GM10266 (cell line): ENCODE data around the gene STIM1.
"Not testable (repeated sequence)": the region's sequence is repeated elsewhere in the genome, so short reads cannot be mapped to it uniquely, and the experiment has no call there.

ENCODE experiments used
- DNase-seq: peaks from one replicate; pipeline ENCODE4 v3.0.0; 2012; ENCODE audit errors: extremely low spot score
- TF ChIP-seq, protein P1 (sequence below): IDR thresholded peaks from 2 replicates; pipeline ENCODE4 v1.5.1; 2012; ENCODE audit warnings: mild to moderate bottlenecking, low read depth; ENCODE audit not compliant: control insufficient read depth, insufficient read depth; ENCODE audit errors: missing control alignments

Gene STIM1

GRCh38 chr11:3854977-3855807, at the start of gene STIM1:
Gene STIM1, plus strand, starts transcription at chr11:3855664. Its CDS starts 607 bp downstream, at chr11:3856271.
- DNase-seq = peak; percentile 94
- TF ChIP-seq, protein P1, sequence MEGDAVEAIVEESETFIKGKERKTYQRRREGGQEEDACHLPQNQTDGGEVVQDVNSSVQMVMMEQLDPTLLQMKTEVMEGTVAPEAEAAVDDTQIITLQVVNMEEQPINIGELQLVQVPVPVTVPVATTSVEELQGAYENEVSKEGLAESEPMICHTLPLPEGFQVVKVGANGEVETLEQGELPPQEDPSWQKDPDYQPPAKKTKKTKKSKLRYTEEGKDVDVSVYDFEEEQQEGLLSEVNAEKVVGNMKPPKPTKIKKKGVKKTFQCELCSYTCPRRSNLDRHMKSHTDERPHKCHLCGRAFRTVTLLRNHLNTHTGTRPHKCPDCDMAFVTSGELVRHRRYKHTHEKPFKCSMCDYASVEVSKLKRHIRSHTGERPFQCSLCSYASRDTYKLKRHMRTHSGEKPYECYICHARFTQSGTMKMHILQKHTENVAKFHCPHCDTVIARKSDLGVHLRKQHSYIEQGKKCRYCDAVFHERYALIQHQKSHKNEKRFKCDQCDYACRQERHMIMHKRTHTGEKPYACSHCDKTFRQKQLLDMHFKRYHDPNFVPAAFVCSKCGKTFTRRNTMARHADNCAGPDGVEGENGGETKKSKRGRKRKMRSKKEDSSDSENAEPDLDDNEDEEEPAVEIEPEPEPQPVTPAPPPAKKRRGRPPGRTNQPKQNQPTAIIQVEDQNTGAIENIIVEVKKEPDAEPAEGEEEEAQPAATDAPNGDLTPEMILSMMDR = peak; percentile 97

DNA sequence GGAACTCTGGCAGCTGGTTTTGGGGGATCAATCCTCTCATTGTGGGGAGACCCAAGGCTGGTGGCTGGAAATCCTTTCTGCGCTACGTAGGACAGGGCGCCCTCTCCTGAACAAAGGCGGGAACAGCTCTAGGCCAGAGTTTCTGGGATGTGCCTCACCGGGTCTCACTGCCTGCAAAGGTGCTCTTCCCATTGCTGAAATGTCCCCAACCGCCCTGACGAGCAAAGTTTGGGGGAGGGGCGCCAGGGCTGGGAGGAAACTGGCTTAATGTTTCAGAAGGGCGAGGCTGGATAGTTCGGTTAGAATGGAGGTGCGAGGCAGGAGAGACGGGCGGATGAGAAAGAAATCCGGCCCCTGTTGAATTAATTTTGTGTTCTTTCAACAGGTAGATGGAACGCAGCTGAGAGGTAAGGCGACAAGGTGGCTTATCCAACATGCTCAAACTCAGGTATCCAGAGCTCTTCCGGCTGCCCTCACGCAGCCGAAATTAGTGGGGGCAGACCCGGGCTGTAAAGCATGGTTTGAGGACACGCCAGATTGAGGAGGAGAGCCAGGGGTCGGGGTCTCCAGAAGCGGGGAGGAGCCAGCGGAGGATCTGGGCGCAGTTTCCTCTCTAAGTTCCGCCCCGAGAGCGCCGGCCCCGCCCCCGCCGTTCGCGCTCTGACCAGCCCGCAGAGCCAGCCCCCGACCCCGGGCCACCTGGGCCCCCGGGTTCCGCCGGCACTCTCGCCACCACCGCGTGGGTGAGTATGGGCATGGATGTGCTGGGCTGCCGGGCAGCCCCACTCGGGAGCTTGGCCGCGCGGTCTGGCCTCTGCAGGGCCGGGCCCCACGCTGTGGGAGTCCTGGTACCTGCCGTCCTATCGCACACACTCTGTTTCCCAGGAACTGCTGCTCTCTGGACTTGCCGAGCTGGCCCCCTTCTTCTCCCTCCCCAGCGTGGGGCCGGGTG, 47.3 kb upstream of the STIM1 start, which contains the start of gene PGAP2:
Gene PGAP2 (plus strand): TSS at position 652 of the 952 bp plus-strand sequence. CDS start 2,700 bp downstream, outside the sequence.
- TF ChIP-seq, protein P1 = peak; percentile 91

GRCh38 chr11:3808861-3809623, 46.4 kb upstream of the STIM1 start:
- TF ChIP-seq, protein P1 = peak; percentile 63

More for the DNA sequence above, 47.3 kb upstream of the STIM1 start, which contains the start of gene PGAP2:
- DNase-seq = peak; percentile 82

DNA sequence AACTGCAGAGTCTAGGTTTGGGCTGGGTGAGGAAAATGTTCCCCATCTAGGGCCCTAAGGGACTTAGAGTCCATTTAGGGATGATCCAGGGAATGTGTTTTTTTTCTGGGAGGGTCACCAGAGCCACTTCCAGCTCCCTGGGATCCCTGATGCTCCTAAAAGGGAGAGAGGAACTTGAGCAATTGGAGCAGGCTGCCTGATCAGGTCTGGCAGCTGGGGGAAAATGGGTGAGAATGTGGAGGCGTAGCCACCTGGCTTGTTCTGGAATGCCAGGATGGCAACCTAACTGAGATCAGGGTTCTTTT, 45.9 kb upstream of the STIM1 start:
- DNase-seq = no peak
- TF ChIP-seq, protein P1 = no peak

More at GRCh38 chr11:3808861-3809623, 46.4 kb upstream of the STIM1 start:
- DNase-seq = peak; percentile 82

GRCh38 chr11:3810446-3810845, 45.0 kb upstream of the STIM1 start:
- TF ChIP-seq, protein P1 = no peak
- no peak for DNase-seq

DNA sequence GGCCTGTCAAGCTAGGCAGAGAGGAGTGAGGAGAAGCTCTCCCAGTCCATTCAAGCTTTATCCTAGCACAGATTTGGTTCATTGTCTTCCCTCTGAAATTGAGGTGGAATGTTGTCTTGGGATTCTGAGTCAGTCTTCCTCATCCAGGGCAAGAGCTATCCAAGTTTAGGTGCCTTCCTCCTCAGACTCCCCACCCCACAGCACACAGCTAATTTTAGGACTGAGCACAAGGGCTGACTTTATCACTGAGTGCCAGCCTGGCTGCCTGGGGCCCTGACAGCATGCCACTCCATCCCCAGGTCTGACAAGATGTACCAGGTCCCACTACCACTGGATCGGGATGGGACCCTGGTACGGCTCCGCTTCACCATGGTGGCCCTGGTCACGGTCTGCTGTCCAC, 44.5 kb upstream of the STIM1 start:
- no peak for DNase-seq
- TF ChIP-seq, protein P1 = no peak

DNA sequence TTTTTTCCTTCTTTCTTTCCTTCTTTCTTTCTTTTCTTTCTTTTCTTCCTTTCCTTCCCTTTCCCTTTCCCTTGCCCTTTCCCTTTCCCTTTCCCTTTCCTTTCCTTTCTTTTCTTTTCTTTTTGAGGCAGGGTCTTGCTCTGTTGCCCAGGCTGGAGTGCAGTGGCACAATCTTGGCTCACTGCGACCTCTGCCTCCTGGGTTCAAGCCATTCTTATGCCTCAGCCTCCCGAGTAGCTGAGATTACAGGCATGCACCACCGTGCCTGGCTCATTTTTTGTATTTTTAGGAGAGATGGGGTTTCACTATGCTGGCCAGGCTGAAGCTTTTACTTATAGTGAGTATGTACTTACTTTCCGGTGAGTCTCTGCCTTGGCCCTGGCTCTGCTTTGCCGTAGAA, 40.6 kb upstream of the STIM1 start:
- not testable (repeated sequence) for DNase-seq
